22Rv1 (cell line): Measurements from ENCODE around the gene C3orf52.

Experiments
- H3K27ac ChIP-seq: fragments of 450-650 bp; 2 replicates; pipeline ENCODE4 v1.5.1; 2017
- CTCF ChIP-seq: fragments of 450-650 bp; IDR thresholded peaks from 2 replicates; pipeline ENCODE4 v1.5.1; 2017; ENCODE audit warnings: mild to moderate bottlenecking
- ZFX ChIP-seq: fragments of 450-650 bp; IDR thresholded peaks from 2 replicates; pipeline ENCODE4 v1.6.1; 2017; ENCODE audit warnings: antibody characterized with exemption, borderline replicate concordance

Gene C3orf52

DNA sequence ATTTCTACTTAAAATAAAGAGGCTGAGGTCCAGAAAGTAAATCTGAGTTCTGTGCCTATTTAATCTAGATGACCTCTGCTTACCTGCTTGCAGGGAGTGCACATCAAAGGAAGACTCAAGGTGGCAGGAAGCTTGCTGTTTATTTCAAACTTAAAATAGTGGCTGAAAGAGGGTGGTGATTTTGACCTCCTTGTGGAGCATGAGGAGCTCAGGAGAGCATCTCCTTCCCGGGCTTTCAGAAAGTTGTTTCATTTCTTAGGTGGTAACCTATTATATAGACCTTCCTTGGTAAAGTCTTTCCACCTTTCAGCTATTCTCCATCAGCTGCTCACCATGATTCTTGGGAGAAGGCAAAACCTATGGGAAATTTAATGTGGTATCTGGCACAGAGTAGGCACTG lies 46.4 kb downstream of the C3orf52 start:
- TF ChIP-seq CTCF = no peak
- no peak for TF ChIP-seq ZFX
- no peak overlapping the region for H3K27ac ChIP-seq

DNA sequence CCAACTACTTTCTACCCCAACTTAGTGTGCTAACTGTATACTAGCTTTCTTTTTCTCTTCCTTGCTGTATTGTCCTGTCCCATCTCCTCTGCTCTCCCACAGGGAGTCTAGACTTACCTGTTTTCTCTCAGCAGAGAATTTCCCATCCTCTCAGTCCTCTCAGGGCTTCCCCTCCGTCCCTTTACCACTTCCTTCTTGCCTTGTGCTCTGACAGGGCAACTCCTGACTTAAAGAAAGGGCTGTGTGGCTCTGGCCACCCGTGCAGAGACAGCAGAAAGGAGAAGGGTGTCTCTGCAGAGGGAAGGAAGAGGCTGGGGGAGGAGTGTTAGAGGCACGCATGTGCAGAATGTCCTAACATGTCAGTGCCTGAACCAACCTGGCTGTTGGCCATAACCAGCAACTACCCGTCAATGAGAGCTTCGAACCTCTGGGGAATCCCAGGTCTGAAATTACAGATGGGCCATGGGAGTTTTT lies 46.8 kb downstream of the C3orf52 start, which contains the start of gene GCSAM:
Gene GCSAM, minus strand, starts transcription at position 274 of the 474 bp plus-strand sequence. Its CDS starts 128 bp downstream, at position 146.
- TF ChIP-seq CTCF = no peak
- TF ChIP-seq ZFX = no peak
- H3K27ac ChIP-seq = no peak within 1 kb of the TSS

DNA sequence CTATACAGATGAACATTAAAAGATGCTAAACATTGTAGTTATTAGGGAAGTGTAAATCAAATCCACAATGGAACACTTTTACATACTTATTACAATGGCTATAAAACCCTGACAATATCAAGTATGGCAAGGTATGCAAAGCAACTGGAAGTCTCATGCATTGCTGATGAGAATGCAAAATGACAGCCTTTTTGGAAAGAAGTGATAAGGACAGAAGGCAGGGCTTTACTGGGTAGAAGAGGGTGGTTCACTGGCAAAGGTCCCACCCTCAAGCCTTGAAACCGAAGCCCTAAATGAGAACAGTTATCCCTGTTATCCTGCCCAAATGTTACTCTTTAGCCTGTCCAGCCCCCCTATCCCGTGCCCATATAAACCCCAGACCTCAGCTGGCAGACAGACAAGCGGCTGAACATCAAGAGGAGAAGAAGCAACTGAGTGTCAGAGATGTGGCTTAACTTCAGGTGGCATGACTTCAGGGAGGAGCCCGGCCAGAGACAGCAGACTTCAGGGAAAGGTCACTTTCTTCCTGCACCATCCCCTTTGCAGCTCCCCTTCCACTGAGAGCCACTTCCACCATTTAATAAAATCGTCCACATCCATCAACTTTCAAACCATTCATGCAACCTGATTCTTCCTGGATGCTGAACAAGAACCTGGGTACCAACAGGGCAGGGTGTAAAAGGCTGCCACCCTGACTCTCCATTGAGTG lies 47.6 kb downstream of the C3orf52 start:
- TF ChIP-seq CTCF (no peak), ZFX (no peak)
- H3K27ac ChIP-seq = no peak overlapping the region

GRCh38 chr3:112134335-112135124 lies 48.3 kb downstream of the C3orf52 start:
- H3K27ac ChIP-seq = 0 out of 2 replicates have a peak overlapping the region, but pooled peaks have one; percentile 8
- TF ChIP-seq CTCF = no peak
- no peak for TF ChIP-seq ZFX

- TF ChIP-seq ZFX = no peak
- TF ChIP-seq CTCF = no peak
- H3K27ac ChIP-seq = no peak overlapping the region
These were observed 49.9 kb downstream of the C3orf52 start for GRCh38 chr3:112136046-112136445.

- no peak overlapping the region for H3K27ac ChIP-seq
- TF ChIP-seq CTCF = peak; percentile 87
- TF ChIP-seq ZFX = no peak
These were observed 50.9 kb downstream of the C3orf52 start for GRCh38 chr3:112136959-112137693.
